GM18511 (cell line): Measurements from ENCODE around the gene POMC.
"Not testable (repeated sequence)": the region's sequence is repeated elsewhere in the genome, so short reads cannot be mapped to it uniquely, and the experiment has no call there.

Source experiments
- ATAC-seq: cut with Tn5 transposase; IDR thresholded peaks from one replicate; pipeline ENCODE4 v1.9.1; 2021; ENCODE audit warnings: mild to moderate bottlenecking, moderate library complexity; ENCODE audit not compliant: unreplicated experiment

Gene POMC

GRCh38 chr2:25177211-25177611 lies 8.8 kb upstream of the POMC start:
- no peak for ATAC-seq

DNA sequence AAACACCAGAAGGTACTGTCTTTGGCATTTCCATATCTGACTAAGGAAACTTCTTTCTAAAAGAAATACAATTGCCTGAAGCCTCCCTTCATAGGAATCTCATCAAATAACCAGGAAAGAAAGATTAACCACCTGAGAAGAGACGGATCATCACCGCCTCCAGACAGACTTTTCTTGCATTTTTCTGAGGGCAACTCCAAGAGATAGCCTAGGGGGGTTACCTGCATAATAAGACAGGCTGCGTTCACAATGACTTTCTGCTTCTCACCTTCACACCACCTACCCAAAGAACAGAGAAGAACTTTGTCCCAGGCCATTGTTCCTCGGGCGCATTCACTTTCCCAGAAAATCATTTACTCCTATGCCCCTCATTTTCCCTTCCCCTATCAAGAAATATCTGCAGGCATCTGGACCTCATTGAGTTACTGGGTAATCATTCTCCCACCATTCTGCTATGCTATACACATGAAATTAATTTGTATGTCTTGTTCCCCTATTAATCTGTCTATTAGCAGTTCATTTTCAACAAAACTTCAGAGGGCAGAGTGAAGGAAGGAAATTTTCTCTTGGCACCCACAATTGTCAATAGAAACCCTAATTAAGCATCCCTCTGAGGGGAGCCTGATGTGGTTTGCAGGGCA lies 8.3 kb upstream of the POMC start:
- ATAC-seq: no peak

- ATAC-seq: no peak
Observed at GRCh38 chr2:25176138-25176537, 7.8 kb upstream of the POMC start.

DNA sequence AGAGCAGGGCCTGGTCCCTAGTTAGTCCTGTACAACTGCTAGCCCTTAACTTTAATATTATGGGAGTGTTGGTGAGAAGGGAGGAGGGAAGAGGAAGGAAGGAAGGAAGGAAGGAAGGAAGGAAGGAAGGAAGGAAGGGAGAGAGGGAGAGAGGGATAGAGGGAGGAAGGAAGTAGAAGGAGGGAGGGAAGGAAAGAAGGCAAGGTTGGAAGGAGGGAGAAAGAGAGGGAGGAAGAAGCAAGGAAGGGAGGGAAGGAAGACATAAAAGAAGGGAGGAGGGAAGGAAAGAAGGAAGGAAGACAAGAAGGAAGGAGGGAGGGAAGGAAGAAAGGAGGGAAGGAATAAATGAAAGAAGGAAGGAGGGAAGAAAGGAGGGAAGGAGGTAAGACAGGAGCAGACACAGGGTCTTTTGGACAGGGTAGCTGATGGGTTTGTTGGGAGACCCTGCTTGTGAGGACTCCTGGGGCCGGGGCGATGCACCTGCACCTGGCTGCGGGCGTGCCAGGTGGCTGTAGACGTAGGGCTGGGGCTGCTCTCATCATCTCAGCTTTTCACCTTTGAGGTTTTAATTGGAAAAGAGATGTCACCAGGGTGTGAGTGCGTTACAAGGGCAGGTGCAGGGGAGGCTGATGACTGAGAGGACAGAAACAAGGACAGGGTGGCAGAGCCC lies 5.9 kb upstream of the POMC start:
- no peak for ATAC-seq

DNA sequence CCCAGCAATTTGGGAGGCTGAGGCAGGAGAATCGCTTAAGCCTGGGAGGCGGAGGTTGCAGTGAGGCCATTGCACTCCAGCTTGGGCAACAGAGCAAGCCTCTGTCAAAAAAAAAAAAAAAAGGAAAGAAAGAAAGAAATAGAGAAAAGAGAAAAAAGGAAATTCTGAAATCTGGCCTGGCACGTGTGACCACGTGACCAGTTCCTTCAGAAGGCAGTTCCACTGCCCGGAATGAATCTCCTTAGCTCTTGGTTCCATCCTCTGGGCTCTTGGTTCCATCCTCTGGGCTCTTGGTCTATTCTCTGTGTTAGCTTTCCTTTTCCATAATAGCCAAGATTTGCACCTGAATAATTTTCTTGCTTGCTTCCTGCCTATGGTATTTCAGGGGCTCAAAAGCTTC lies 5.3 kb upstream of the POMC start:
- ATAC-seq: no peak

- ATAC-seq: no peak
Observed at GRCh38 chr2:25170888-25171287, 2.5 kb upstream of the POMC start.

DNA sequence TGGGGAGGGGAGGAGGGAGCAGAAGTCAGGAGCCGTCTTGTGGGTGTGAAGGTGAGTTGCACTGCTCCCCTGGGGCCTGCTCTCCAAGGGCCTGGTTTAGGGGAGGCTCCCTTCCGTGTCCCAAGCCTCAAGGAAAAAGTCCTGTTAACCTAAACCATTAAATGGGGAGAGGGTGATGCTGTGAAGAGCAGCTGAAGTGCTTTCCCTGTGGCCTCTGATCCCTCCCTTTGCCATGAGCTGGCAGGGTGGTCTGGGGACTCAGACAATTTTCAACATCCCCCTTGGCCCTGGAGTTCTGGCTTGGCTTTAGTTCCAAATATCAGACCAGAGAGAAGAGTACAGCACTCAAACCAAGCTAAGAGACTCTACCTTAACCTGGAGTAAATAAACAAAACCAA lies 692 bp upstream of the POMC start:
- no peak for ATAC-seq

GRCh38 chr2:25165992-25166875 lies 2.1 kb downstream of the POMC start:
- peak; percentile 93 for ATAC-seq

GRCh38 chr2:25164561-25164960 lies 3.8 kb downstream of the POMC start:
- ATAC-seq: no peak

GRCh38 chr2:25162061-25162460 lies 6.3 kb downstream of the POMC start:
- ATAC-seq: not testable (repeated sequence)

DNA sequence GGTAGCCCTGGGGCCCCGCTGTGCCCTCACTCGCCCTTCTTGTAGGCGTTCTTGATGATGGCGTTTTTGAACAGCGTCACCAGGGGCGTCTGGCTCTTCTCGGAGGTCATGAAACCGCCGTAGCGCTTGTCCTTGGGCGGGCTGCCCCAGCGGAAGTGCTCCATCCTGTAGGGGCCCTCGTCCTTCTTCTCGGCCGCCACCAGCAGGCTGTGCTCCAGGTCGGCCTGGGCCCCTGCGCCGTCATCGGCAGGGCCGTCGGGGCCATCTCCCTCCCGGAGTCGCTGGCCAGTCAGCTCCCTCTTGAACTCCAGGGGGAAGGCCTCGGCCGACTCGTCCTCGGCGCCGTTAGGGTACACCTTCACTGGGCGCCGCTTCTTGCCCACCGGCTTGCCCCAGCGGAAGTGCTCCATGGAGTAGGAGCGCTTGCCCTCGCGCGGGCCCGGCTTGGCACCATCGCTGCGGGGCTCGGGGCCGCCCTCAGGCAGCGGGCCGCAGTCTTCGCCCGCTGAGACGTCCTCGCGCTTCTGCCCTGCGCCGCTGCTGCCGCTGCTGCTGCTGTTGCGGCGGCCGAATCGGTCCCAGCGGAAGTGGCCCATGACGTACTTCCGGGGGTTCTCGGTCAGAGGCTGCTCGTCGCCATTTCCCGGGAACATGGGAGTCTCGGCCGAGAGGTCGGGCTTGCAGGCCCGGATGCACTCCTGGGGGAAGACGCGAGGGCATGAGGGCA lies 7.2 kb downstream of the POMC start:
- ATAC-seq: no peak

- ATAC-seq: no peak
Observed at GRCh38 chr2:25160376-25160775, 8.0 kb downstream of the POMC start.

DNA sequence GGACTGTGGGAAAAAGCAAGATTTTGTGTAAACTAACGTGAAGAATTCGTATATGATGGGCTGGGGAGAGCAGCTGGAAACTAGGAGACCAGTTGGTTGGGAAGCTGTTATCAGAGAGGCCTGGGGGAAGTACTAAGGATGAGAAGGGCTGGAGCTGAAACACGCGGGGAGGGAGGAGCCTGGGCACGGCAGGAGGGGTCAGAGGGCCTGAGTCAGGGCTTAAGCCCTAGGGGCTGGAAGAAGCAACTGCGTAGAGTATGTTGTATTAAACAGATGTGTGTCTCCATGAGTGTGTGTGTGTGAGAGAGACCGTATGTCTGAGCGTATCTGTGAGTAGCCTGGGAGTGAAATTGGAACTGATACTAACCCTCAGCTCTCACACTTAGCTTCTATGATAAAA lies 8.4 kb downstream of the POMC start:
- ATAC-seq: no peak

GRCh38 chr2:25158096-25158852 lies 10.1 kb downstream of the POMC start:
- ATAC-seq: no peak

DNA sequence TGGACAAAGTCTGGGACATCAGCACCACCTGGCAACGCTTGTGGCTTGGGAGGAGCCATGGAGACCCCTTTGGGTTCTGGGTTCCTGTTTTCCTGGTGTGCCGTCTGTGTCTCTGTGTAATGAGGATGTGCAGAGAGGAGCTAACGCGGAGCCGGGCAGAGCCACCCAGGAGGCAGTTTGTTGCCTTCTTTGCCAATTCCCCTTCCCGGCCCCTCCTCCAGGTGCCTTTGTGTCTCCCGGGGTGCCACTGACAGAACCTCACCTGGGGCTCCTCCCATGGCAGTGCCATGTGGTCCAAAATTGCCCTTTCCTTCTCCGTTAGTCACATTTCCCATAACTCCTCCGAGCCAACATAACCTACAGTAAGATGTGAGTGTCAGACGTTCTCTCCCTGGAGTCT lies 13.0 kb downstream of the POMC start:
- ATAC-seq: no peak

GRCh38 chr2:25151718-25152117 lies 16.7 kb downstream of the POMC start:
- no peak for ATAC-seq

DNA sequence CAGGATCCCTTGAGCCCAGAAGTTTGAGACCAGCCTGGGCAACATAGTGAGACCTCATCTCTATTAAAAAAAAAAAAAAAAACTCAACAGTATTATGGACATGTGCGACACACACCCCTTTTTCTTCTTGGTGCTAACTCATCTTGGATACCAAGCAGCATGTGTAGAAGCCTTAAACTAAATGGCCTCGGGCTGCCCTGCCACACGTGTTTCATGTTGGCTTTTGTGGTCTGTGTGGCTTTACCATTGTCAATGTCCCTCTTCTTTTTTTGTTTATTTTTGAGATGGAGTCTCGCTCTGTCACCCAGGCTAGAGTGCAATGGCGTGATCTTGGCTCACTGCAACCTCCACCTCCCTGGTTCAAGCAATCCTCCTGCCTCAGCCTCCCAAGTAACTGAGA lies 17.4 kb downstream of the POMC start:
- not testable (repeated sequence) for ATAC-seq

GRCh38 chr2:25149646-25150045 lies 18.7 kb downstream of the POMC start:
- no peak for ATAC-seq

GRCh38 chr2:25146896-25147295 lies 21.5 kb downstream of the POMC start:
- no peak for ATAC-seq

- no peak for ATAC-seq
Observed at GRCh38 chr2:25145803-25146202, 22.6 kb downstream of the POMC start.

DNA sequence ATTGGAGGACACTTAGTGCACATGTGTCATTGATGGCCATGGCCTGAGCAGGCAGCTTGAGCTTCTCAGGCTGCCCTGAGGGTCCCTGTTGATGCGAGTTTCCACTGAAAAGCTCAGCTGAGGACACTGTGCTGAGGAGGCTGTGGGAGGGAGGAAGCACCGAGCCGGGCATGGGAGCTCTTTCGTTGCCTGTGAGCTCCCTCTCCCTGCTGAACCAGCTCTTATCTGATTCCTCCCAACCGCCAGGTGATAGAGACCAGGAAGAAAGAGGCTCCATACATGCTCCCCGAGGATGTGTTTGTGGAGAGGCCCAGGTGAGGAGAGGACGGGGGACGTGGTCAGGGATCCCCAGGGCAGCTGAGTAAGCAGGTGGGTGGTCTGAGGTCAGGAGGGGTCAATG lies 27.3 kb downstream of the POMC start:
- ATAC-seq: no peak
